H1 (cell line): ENCODE measurements around the gene WDR91. TPM values are rescaled to one million over a fixed set of nuclear protein-coding genes. Genes with fewer than 3 reads are reported as not detected.

Experiments used
- CREB1 ChIP-seq: IDR thresholded peaks from 2 replicates; pipeline ENCODE4 v1.6.1; 2012; ENCODE audit warnings: inconsistent platforms
- CTCF ChIP-seq, 3 experiments: IDR thresholded peaks; 1 replicate in 2 of 3; 2 replicates in 1 of 3; pipeline versions ENCODE4 v1.5.1 to v1.6.1; 2011; ENCODE audit warnings: low read length in 3 of 3, mild to moderate bottlenecking in 3 of 3, inconsistent platforms in 2 of 3, low read depth in 1 of 3, moderate library complexity in 1 of 3; ENCODE audit not compliant: insufficient read depth in 1 of 3; ENCODE audit errors: control extremely low read depth in 1 of 3
- polyA plus RNA-seq, 7 experiments: library from polyadenylated mRNA; depleted of rRNA in 3 of 7; stranded (reverse) in 5 of 7; unstranded in 2 of 7; fragments of >200 nt in 5 of 7; fragments of 200-250 nt in 2 of 7; gene quantifications; 1 replicate in 5 of 7; 2 replicates in 1 of 7; 4 replicates in 1 of 7; pipeline versions ENCODE4 v1.2.1 to v1.2.3, GENCODE V29; 2011 to 2013; ENCODE audit warnings: missing spikeins in 2 of 7, mixed read lengths in 2 of 7
- total RNA-seq: library from RNA; stranded (reverse); fragmentation: NEBNext Ultra II Directional; extraction: Animal tissue kit (Norgen Biotek cat#: 25700); gene quantifications from 2 replicates; pipeline ENCODE4 v1.2.1, GENCODE V29; 2021

Gene WDR91
- total and polyA plus RNA-seq, 2 of the 8 experiments (the other 6 are each of a cell fraction or from before 2014, with no cell fraction given), result 8.2 to 14.7 TPM

- TF ChIP-seq CTCF (IDR thresholded peaks at IDR 0.05; ENCODE audit: control extremely low read depth in 1 of 3, insufficient read depth in 1 of 3, low read depth in 1 of 3, low read length in 3 of 3) (no peak), CREB1 (no peak)
- TF ChIP-seq, all 59 proteins: peak for 0
These were observed 44.9 kb downstream of the WDR91 start (continued) for GRCh38 chr7:135166338-135166990.
